ENCODE results near the gene FREM2.

Gene FREM2

GRCh38 chr13:38688674-38689073 is 1.8 kb downstream of the FREM2 start:
- DNase-seq (ENCODE audit: extremely low spot score) = no peak
- ChIA-PET POLR2A (no interaction called here), CTCF (no interaction called here)
- TF ChIP-seq ZNF384 (IDR thresholded peaks at IDR 0.05) (no peak), BHLHE40 (IDR thresholded peaks at IDR 0.05; ENCODE audit: borderline replicate concordance) (no peak), SP1 (IDR thresholded peaks at IDR 0.05) (no peak), ELF4 (IDR thresholded peaks at IDR 0.05) (no peak), FOXA1 (IDR thresholded peaks at IDR 0.05) (no peak), SUZ12 (IDR thresholded peaks at IDR 0.05) (no peak), ARNT (IDR thresholded peaks at IDR 0.05) (no peak), CTBP1 (IDR thresholded peaks at IDR 0.05; ENCODE audit: borderline replicate concordance) (no peak), NFRKB (IDR thresholded peaks at IDR 0.05) (no peak), TARDBP (IDR thresholded peaks at IDR 0.05) (no peak), HDGF (IDR thresholded peaks at IDR 0.05; ENCODE audit: borderline replicate concordance) (no peak), FOXM1 (IDR thresholded peaks at IDR 0.05; ENCODE audit: borderline replicate concordance) (no peak), LEF1 (IDR thresholded peaks at IDR 0.05; ENCODE audit: borderline replicate concordance) (no peak), L3MBTL2 (conservative IDR thresholded peaks at IDR 0.05) (no peak), FOXK2 (IDR thresholded peaks at IDR 0.05) (no peak)
- TF ChIP-seq, protein P1, sequence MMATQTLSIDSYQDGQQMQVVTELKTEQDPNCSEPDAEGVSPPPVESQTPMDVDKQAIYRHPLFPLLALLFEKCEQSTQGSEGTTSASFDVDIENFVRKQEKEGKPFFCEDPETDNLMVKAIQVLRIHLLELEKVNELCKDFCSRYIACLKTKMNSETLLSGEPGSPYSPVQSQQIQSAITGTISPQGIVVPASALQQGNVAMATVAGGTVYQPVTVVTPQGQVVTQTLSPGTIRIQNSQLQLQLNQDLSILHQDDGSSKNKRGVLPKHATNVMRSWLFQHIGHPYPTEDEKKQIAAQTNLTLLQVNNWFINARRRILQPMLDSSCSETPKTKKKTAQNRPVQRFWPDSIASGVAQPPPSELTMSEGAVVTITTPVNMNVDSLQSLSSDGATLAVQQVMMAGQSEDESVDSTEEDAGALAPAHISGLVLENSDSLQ (IDR thresholded peaks at IDR 0.05) = no peak

DNA sequence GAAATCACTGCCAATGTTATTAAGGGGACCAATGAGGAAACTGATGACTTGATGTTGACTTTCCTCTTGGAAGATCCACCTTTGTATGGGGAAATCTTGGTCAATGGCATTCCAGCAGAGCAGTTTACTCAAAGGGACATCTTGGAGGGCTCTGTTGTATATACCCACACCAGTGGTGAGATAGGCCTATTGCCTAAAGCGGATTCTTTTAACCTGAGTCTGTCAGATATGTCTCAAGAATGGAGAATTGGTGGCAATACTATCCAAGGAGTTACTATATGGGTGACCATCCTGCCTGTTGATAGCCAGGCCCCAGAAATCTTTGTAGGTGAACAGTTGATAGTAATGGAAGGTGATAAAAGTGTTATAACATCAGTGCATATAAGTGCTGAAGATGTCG is 3.4 kb downstream of the FREM2 start:
- ChIA-PET POLR2A (no interaction called here), CTCF (no interaction called here)

GRCh38 chr13:38693168-38693567 is 6.3 kb downstream of the FREM2 start:
- TF ChIP-seq SUZ12 (IDR thresholded peaks at IDR 0.05) = no peak
- TF ChIP-seq FOXK2 (IDR thresholded peaks at IDR 0.05) = no peak
- no peak for TF ChIP-seq NFRKB (IDR thresholded peaks at IDR 0.05)
- no peak for TF ChIP-seq FOXM1 (IDR thresholded peaks at IDR 0.05; ENCODE audit: borderline replicate concordance)
- no peak for TF ChIP-seq ELF4 (IDR thresholded peaks at IDR 0.05)
- no peak for TF ChIP-seq L3MBTL2 (conservative IDR thresholded peaks at IDR 0.05)
- TF ChIP-seq LEF1 (IDR thresholded peaks at IDR 0.05; ENCODE audit: borderline replicate concordance) = no peak
- TF ChIP-seq, protein P1 (IDR thresholded peaks at IDR 0.05) = no peak
- no peak for TF ChIP-seq HDGF (IDR thresholded peaks at IDR 0.05; ENCODE audit: borderline replicate concordance)
- POLR2A ChIA-PET = no interaction called here
- CTCF ChIA-PET = no interaction called here
- no peak for DNase-seq (ENCODE audit: extremely low spot score)

More for the DNA sequence above, 3.4 kb downstream of the FREM2 start:
- TF ChIP-seq FOXM1 (IDR thresholded peaks at IDR 0.05; ENCODE audit: borderline replicate concordance) (no peak), FOXA1 (IDR thresholded peaks at IDR 0.05) (no peak), TARDBP (IDR thresholded peaks at IDR 0.05) (no peak), LEF1 (IDR thresholded peaks at IDR 0.05; ENCODE audit: borderline replicate concordance) (no peak)
- no peak for DNase-seq (ENCODE audit: extremely low spot score)

DNA sequence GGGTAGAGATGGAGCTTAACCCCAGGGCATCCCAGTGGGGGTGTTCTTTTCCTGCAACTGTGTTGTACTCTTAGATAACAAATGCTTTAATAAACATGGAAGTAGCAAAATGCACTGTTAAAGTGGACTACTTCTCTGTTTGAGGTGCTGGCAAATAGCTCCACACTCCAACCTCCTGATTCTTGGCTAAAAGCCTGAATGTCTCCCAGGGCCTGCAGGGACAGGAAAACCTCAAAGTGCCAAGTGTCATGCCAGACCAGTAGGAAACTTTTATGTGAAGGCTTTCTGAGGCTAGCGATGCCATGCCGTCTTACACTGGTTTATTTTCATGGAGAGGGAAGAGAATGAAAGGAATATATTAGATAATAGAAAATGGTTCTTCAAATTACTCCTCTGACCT is 6.8 kb downstream of the FREM2 start:
- DNase-seq (ENCODE audit: extremely low spot score) = no peak
- TF ChIP-seq SUZ12 (IDR thresholded peaks at IDR 0.05) = no peak
- TF ChIP-seq NFRKB (IDR thresholded peaks at IDR 0.05) = no peak
- no peak for TF ChIP-seq LEF1 (IDR thresholded peaks at IDR 0.05; ENCODE audit: borderline replicate concordance)
- no peak for TF ChIP-seq ARNT (IDR thresholded peaks at IDR 0.05)
- no peak for TF ChIP-seq BHLHE40 (IDR thresholded peaks at IDR 0.05; ENCODE audit: borderline replicate concordance)
- TF ChIP-seq, protein P1 (IDR thresholded peaks at IDR 0.05) = no peak
- no peak for TF ChIP-seq FOXA1 (IDR thresholded peaks at IDR 0.05)
- no peak for TF ChIP-seq ELF4 (IDR thresholded peaks at IDR 0.05)
- TF ChIP-seq CTBP1 (IDR thresholded peaks at IDR 0.05; ENCODE audit: borderline replicate concordance) = no peak
- TF ChIP-seq ZNF384 (IDR thresholded peaks at IDR 0.05) = no peak
- CTCF ChIA-PET = interaction anchor here (0.6 kb wide), 1 partner anchor 335 kb away, joined by 3 read pairs; no protein-coding TSS in a partner anchor
- POLR2A ChIA-PET = no interaction called here

DNA sequence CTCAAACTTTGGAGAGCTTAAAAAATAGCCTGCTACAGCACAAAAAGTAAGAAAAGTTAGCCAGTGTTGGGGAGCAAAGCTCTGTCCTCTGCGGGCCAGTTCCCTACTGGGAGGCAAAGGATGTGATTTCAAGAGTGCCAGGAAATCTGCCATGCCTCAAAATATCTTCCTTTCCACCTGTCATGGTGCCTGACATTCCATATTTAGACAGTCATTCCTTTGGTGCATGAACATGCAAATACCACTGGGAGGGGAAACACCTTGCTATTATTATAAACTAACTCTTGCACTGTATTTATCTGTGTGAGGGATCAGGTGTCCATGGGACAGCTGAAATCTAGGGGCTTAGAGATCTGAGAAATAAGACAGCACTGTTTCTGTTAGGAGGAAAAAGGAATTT is 10.3 kb downstream of the FREM2 start:
- ChIA-PET POLR2A (no interaction called here), CTCF (no interaction called here)
- no peak for DNase-seq (ENCODE audit: extremely low spot score)
- TF ChIP-seq SUZ12 (IDR thresholded peaks at IDR 0.05) = no peak
- no peak for TF ChIP-seq CTBP1 (IDR thresholded peaks at IDR 0.05; ENCODE audit: borderline replicate concordance)
- TF ChIP-seq FOXM1 (IDR thresholded peaks at IDR 0.05; ENCODE audit: borderline replicate concordance) = no peak
- TF ChIP-seq ELF4 (IDR thresholded peaks at IDR 0.05) = no peak
- TF ChIP-seq FOXK2 (IDR thresholded peaks at IDR 0.05) = no peak

GRCh38 chr13:38697628-38698333 is 10.9 kb downstream of the FREM2 start:
- ChIA-PET CTCF (no interaction called here), POLR2A (interaction anchor here (0.8 kb wide), 1 partner anchor 11 kb away, joined by 5 read pairs; the partner anchor contains the start of gene FREM2)
- TF ChIP-seq L3MBTL2 (conservative IDR thresholded peaks at IDR 0.05) (no peak), CTBP1 (IDR thresholded peaks at IDR 0.05; ENCODE audit: borderline replicate concordance) (no peak)
- DNase-seq (ENCODE audit: extremely low spot score) = peak; percentile 20

DNA sequence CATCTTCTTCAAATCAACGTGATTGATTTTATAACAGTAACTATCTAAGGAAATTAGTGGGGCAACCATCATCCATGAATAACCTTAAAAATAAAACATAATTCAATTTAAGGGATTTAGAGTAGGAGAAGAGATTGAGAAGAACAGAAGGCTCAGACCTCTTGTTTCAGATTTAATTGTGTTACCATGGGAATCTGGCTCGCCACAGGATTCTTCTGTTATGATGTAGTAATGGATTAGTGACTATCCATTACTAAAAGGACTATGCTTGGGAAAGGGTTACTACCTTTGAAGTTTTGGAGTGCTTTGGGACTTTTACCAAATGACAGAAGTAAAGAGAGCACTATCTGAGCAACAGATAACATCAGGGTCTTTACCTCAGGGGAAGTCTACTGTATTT is 13.2 kb downstream of the FREM2 start:
- TF ChIP-seq ARNT (IDR thresholded peaks at IDR 0.05) (no peak), ZNF384 (IDR thresholded peaks at IDR 0.05) (no peak), TARDBP (IDR thresholded peaks at IDR 0.05) (no peak), CTBP1 (IDR thresholded peaks at IDR 0.05; ENCODE audit: borderline replicate concordance) (no peak), FOXA1 (IDR thresholded peaks at IDR 0.05) (no peak), SUZ12 (IDR thresholded peaks at IDR 0.05) (no peak), LEF1 (IDR thresholded peaks at IDR 0.05; ENCODE audit: borderline replicate concordance) (no peak), ELF4 (IDR thresholded peaks at IDR 0.05) (no peak), FOXM1 (IDR thresholded peaks at IDR 0.05; ENCODE audit: borderline replicate concordance) (no peak), HDGF (IDR thresholded peaks at IDR 0.05; ENCODE audit: borderline replicate concordance) (no peak), L3MBTL2 (conservative IDR thresholded peaks at IDR 0.05) (no peak), NFRKB (IDR thresholded peaks at IDR 0.05) (no peak)
- TF ChIP-seq, protein P1 (IDR thresholded peaks at IDR 0.05) = no peak
- POLR2A ChIA-PET = no interaction called here
- CTCF ChIA-PET = interaction anchor here (1.4 kb wide), 1 partner anchor 19 kb away, joined by 3 read pairs; no protein-coding TSS in a partner anchor
- no peak for DNase-seq (ENCODE audit: extremely low spot score)
